Nephron progenitor cell (in vitro differentiated cells): ENCODE results near the gene MAGI2.

ENCODE experiments used
- DNase-seq: peaks from one replicate; pipeline ENCODE4 v3.0.0; 2021
- H3K27ac Mint-ChIP-seq: 2 replicates; pipeline ENCODE4 v1.8.0; 2021; ENCODE audit warnings: mild to moderate bottlenecking, moderate library complexity, mixed read lengths
- H3K27me3 Mint-ChIP-seq: 2 replicates; pipeline ENCODE4 v1.8.0; 2021; ENCODE audit warnings: mild to moderate bottlenecking, low read depth, mixed read lengths; ENCODE audit not compliant: poor library complexity
- H3K36me3 Mint-ChIP-seq: 2 replicates; pipeline ENCODE4 v1.8.0; 2021; ENCODE audit warnings: low read depth, mixed read lengths
- H3K4me1 Mint-ChIP-seq: 2 replicates; pipeline ENCODE4 v1.8.0; 2021; ENCODE audit warnings: mixed read lengths
- H3K4me3 Mint-ChIP-seq: 2 replicates; pipeline ENCODE4 v1.8.0; 2021; ENCODE audit warnings: mild to moderate bottlenecking, moderate library complexity, mixed read lengths
- H3K9me3 Mint-ChIP-seq: 2 replicates; pipeline ENCODE4 v1.8.0; 2021; ENCODE audit warnings: mild to moderate bottlenecking, moderate library complexity, mixed read lengths
- TF ChIP-seq, protein P1 (sequence below): fragments of 200-600 bp; sonication (generic); IDR thresholded peaks from 2 replicates; pipeline ENCODE4 v1.5.0; 2021; ENCODE audit warnings: antibody characterized with exemption

The MAGI2 gene

DNA sequence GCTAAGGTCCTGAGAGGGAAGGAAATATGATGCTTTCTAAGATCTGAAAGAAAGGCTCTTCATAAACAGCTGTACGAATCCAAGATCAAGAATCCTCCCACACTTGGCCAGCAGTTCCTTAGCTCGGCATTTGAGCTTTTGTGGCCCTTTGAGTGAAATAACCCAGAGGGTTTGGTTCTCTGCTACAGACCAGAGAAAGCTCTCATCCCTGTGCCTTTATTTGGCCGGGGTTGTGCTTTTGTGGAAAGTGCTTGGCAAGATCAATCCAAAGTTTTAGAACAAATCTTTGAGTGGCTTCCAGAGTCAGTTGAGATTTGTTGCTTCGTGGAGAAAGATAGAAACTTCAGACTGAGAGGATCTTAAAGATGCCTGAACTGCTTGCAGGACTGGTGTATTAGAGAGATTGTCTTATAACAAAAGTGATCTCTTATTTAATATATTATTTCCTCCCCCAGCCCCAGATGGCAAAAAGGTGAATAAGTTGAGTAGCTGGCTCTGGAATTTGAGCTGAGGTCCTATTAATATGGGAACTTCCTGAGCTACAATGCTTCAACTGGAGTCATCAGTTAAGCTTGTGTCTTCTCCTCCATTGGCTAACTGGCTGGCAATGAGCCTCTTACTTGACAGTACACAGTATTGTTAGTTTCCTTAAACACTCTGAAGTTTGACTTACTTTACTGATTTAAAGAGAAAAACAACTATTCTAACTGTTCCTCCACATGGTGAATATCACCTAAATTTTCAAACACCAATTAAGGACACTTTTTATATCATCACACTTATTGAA is 687.3 kb downstream of the MAGI2 start:
- Mint-ChIP-seq H3K4me3 (no peak overlapping the region), H3K27ac (no peak overlapping the region), H3K9me3 (no peaks in the 10 kb centered on the region), H3K36me3 (no peaks in the 10 kb centered on the region), H3K27me3 (no peaks in the 10 kb centered on the region), H3K4me1 (peaks cover 8% of the 10 kb centered on the region)
- TF ChIP-seq, protein P1, sequence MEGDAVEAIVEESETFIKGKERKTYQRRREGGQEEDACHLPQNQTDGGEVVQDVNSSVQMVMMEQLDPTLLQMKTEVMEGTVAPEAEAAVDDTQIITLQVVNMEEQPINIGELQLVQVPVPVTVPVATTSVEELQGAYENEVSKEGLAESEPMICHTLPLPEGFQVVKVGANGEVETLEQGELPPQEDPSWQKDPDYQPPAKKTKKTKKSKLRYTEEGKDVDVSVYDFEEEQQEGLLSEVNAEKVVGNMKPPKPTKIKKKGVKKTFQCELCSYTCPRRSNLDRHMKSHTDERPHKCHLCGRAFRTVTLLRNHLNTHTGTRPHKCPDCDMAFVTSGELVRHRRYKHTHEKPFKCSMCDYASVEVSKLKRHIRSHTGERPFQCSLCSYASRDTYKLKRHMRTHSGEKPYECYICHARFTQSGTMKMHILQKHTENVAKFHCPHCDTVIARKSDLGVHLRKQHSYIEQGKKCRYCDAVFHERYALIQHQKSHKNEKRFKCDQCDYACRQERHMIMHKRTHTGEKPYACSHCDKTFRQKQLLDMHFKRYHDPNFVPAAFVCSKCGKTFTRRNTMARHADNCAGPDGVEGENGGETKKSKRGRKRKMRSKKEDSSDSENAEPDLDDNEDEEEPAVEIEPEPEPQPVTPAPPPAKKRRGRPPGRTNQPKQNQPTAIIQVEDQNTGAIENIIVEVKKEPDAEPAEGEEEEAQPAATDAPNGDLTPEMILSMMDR, result no peak
- DNase-seq, result no peak

DNA sequence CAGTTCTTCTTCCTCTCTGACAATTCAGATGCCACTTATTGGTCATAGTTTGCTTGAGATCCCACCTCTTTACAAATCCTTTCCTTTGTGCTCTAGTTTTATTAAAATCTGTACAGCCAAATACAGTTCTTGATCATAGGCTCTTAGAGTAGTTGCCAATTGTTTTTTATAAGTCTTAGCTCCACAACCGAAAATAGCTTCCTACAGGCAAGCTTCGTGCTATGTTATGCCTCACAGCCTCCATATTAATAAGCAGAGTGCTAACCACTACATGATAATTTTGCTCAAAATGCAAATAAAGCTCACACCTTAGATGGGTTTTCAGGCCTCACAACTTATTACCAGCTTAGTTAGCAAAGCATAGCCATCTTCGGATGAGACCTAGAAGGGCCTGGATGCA is 688.9 kb downstream of the MAGI2 start:
- H3K36me3 Mint-ChIP-seq, result no peaks in the 10 kb centered on the region
- no peak overlapping the region for H3K27ac Mint-ChIP-seq
- TF ChIP-seq, protein P1, result no peak
- H3K4me1 Mint-ChIP-seq, result no peaks in the 10 kb centered on the region
- no peak for DNase-seq
- H3K4me3 Mint-ChIP-seq, result no peak overlapping the region
- no peaks in the 10 kb centered on the region for H3K27me3 Mint-ChIP-seq
- H3K9me3 Mint-ChIP-seq, result no peaks in the 10 kb centered on the region

DNA sequence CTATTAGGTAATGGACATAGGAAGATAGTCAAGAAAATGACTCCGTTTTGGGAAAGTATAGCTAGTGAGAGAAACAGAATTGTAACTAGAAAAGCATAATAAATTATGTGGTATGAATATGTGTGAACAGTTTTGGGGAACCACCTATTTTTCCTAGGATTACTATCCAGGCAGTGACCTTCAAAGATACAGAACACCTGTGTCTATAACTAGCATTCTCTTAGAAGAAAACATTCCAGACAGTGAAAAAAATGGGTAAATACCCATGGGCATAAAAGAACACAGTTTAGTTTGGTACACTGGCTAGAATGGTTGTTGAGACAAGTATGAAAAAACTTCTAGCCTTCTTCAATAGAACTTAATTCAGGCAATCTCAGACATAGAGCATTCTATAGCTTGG is 690.8 kb downstream of the MAGI2 start:
- Mint-ChIP-seq H3K27me3 (no peaks in the 10 kb centered on the region), H3K9me3 (no peaks in the 10 kb centered on the region), H3K4me3 (no peak overlapping the region), H3K27ac (no peak overlapping the region), H3K36me3 (no peaks in the 10 kb centered on the region), H3K4me1 (no peaks in the 10 kb centered on the region)
- no peak for DNase-seq
- TF ChIP-seq, protein P1, result no peak

DNA sequence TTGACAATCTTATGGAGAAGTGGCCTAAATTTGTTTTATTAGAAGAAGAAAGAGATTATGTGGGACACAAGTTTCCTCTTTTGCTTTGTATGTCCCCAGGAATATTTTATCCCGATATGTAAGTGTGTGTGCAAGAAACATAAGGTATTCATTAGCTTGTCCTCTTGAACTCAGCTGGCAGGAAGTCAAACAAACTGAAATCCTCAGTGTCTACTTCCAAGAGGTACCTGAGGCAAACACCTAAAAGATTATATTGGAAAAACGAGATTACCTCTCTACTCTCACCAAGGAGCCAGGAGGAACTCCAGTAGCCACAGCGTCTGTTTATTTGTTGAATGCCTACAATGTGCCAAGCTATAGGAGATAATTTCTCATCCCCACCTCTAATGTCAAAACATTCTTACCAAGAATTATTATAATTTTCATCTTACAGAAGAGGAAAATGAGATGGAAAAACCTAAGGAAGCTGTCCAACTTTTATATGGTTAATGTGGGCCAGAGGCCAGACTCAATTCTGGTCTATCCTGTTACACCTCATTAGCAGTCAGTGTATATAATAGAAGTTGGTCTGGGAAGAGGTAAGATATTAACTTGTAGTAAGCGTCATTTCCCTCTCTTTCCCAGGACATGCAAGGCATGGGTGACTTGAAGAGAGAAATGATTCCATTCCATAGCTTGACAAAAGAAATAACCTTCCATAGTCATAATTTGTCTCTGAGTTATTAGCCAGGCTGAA is 692.7 kb downstream of the MAGI2 start:
- Mint-ChIP-seq H3K27ac (no peak overlapping the region), H3K4me1 (no peaks in the 10 kb centered on the region), H3K9me3 (no peaks in the 10 kb centered on the region), H3K36me3 (no peaks in the 10 kb centered on the region), H3K27me3 (no peaks in the 10 kb centered on the region), H3K4me3 (no peak overlapping the region)
- DNase-seq, result no peak
- TF ChIP-seq, protein P1, result no peak

DNA sequence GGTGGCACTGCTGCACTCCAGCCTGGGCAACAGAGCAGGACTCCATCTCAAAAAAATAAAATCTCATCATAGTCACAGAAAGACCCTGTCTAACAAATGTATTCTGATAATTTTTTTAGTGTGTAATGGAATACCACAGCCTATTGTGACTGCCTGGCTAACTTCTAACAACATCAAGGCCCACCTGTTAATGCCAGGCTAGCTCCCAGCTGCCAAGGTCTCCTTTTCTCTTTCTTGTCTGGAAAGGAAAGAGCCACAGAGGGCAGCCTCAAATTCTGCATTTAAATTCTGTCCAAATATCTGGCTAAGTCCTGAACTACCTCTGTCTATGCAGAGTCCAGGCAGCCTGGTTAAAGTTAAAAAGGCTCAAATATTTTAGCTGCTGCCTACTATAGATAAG is 700.9 kb downstream of the MAGI2 start:
- Mint-ChIP-seq H3K27ac (no peak overlapping the region), H3K4me3 (no peak overlapping the region), H3K27me3 (no peaks in the 10 kb centered on the region), H3K4me1 (no peaks in the 10 kb centered on the region), H3K9me3 (peaks cover 12% of the 10 kb centered on the region), H3K36me3 (no peaks in the 10 kb centered on the region)
- no peak for DNase-seq
- TF ChIP-seq, protein P1, result no peak
